Activated T-helper 2 cell treated with anti-CD3 and anti-CD28 coated beads, Interferon-gamma antibody, Interleukin-2, Interleukin-4, amounts not matched to agents 10 μg/mL and 5 μg/mL and 100 μg/mL, durations not matched to agents 14 hours and 24 hours and 36 hours (primary cell): ENCODE data around the gene S100A3. TPM values are rescaled to one million over a fixed set of nuclear protein-coding genes. Genes with fewer than 3 reads are reported as not detected.

Experiments used
- DNase-seq: peaks from one replicate; pipeline ENCODE4 v3.0.0; 2021; ENCODE audit warnings: low spot score
- H3K27ac Mint-ChIP-seq: one replicate; pipeline ENCODE4 v1.8.0; 2021; ENCODE audit warnings: mixed read lengths
- H3K27me3 Mint-ChIP-seq: one replicate; pipeline ENCODE4 v1.8.0; 2021; ENCODE audit warnings: low read depth, mixed read lengths
- H3K36me3 Mint-ChIP-seq: one replicate; pipeline ENCODE4 v1.8.0; 2021; ENCODE audit warnings: low read depth, mixed read lengths
- H3K4me1 Mint-ChIP-seq: one replicate; pipeline ENCODE4 v1.8.0; 2021; ENCODE audit warnings: low read depth, mixed read lengths
- H3K4me3 Mint-ChIP-seq: one replicate; pipeline ENCODE4 v1.8.0; 2021; ENCODE audit warnings: low read depth, mild to moderate bottlenecking, moderate library complexity, mixed read lengths
- H3K9me3 Mint-ChIP-seq: one replicate; pipeline ENCODE4 v1.8.0; 2021; ENCODE audit warnings: mixed read lengths
- intact Hi-C: fragments of 100-400 bp; cut with micrococcal nuclease; formaldehyde crosslinking; loops from one replicate; pipeline ENCODE4 v1.15.1; 2023
- total RNA-seq: library from RNA; stranded (reverse); gene quantifications from 2 replicates; pipeline ENCODE4 v1.2.3, GENCODE V29; 2022

The S100A3 gene
- total RNA-seq, 1 donor from 2014 or later, result not detected

DNA sequence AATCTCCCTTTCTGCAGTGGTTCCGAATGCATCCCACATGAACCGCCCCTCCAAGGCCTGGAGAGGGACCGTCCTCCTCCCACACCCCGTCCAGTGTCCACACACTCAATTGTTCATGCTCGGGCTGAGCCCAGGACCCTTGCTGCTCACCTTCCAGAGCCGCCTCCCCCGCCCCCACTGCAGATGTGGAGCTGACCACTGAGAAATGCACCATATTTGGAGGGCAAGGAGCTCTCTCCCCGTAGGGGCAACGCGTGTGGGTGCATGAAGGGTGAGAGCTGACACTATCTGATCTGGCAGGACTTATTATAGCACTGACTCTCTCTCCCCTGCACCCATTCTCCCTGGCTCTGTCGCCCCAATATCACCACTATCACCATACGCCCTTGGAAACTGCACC is 4.0 kb upstream of the S100A3 start:
- DNase-seq, result no peak
- H3K27me3 Mint-ChIP-seq, result peaks cover 1% of the 10 kb centered on the region
- H3K9me3 Mint-ChIP-seq, result no peaks in the 10 kb centered on the region
- H3K4me1 Mint-ChIP-seq, result peaks cover 16% of the 10 kb centered on the region
- H3K4me3 Mint-ChIP-seq, result no peak overlapping the region
- H3K27ac Mint-ChIP-seq, result no peak overlapping the region
- H3K36me3 Mint-ChIP-seq, result no peaks in the 10 kb centered on the region
- intact Hi-C loops, result no loop called here

DNA sequence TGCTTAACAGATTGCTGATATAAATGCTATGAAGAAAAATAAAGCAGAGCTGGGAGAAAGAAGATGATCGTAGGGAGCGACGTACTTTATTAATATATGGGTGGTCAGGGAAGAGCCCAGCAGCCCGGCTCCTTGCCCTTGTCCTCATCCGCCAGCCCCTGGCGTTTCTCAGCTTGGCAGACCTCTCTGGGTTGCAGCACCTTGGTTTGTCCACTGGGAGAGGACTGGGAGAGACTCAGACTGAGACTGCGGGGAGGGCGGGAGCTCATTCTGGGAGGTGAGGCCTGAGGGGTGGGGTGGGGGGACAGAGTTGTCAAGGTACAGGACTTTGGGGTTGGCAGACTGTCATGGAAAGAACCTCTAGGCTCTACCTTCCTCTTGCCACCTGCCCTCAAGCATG is 3.3 kb upstream of the S100A3 start:
- no peaks in the 10 kb centered on the region for H3K36me3 Mint-ChIP-seq
- no peak for DNase-seq
- intact Hi-C loops, result no loop called here
- peaks cover 19% of the 10 kb centered on the region for H3K4me1 Mint-ChIP-seq
- H3K27me3 Mint-ChIP-seq, result peaks cover 1% of the 10 kb centered on the region
- no peaks in the 10 kb centered on the region for H3K9me3 Mint-ChIP-seq
- no peak overlapping the region for H3K27ac Mint-ChIP-seq
- no peak overlapping the region for H3K4me3 Mint-ChIP-seq

DNA sequence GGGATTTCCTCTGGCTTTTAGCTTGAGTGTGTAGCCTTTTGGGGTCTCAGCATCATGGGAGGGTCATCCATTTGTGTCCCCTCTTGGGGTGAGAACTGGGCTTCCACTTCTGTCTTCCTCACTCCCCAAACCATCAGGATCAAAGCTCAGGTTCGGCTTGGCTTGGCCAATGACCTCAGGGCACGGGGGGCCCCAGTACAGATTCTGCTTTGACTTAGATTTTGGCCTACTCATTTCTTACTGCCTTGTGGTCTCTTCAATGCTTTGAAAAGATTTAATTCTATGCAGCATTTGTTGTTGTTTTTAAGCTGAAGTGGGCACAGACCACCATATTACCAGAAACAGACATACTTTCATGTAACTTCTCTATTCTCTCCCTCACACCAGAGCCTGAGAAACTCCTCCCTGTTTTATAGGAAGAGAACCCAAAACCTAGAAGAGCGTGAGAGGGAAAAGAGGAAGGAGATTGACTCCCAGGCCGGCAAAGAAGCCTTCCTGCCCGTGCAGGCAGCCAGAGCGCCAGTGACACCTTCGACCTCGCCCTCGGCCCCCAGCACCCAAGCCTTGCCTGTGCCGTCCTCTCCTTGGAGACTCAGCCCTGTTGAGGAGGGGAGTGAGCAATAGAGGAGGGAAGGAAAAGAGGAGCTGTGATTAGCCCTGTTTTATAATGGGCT is 1.9 kb upstream of the S100A3 start:
- intact Hi-C loops, result no loop called here
- Mint-ChIP-seq H3K9me3 (no peaks in the 10 kb centered on the region), H3K27ac (no peak overlapping the region), H3K27me3 (peaks cover 1% of the 10 kb centered on the region), H3K4me3 (no peak overlapping the region), H3K36me3 (no peaks in the 10 kb centered on the region), H3K4me1 (peaks cover 26% of the 10 kb centered on the region)
- no peak for DNase-seq

DNA sequence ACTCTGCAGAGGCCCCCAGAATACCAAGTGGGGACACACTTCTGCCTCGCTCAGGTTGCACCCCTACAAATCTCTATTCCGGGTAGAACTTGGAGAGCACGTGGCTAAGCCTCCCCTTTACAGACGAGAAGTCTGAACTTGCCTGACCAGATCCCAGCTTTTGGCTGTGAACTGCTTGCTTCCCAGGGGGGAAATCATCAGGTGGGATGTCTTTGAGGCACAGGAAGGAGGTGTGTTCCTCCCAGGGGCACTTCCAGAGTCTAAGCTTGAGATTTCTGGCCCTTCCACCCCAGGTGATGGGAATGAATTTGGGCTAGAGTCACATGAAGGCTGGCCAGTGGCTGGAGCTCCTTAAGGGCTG is 1.3 kb upstream of the S100A3 start:
- intact Hi-C loops, result no loop called here
- peaks cover 31% of the 10 kb centered on the region for H3K4me1 Mint-ChIP-seq
- no peak for DNase-seq

DNA sequence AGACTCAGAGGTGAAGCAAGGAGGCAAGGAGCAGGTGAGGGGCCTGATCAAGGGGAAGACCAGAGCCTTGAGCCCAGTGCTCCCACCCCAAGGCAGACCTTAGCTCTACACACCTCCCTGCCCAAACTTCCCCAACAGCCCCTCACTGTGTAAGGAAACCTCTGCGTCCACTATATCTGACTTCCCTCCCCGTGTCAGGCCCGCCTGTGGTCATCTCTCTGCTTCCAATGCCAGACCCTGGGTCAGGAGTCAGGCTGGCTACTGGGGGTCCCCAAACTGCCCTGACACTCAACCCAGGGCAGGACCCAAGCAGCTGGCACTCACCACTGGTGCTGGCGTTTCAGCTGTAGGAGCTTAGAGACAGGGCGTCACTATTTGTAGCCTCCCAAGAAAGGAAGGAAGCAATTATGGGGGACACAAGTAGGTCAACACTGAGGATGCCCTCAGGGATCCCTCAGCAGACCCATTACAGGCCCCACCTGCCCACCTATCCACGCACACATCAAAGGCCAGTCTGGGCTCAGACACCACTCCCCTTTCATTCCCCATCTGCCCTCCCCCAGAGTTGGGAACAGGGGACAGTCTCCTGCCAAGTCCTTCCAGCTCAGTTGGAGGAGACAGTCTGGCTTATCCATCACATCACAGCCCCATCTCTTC is 811 bp upstream of the S100A3 start:
- peaks cover 1% of the 10 kb centered on the region for H3K27me3 Mint-ChIP-seq
- intact Hi-C loops, result loop anchor here (5.0 to 10.0 kb wide), 2 partner anchors 122 to 415 kb away; partner anchors contain the start of genes CREB3L4, ILF2 and SLC39A1
- no peak overlapping the region for H3K4me3 Mint-ChIP-seq
- H3K27ac Mint-ChIP-seq, result no peak overlapping the region
- H3K9me3 Mint-ChIP-seq, result no peaks in the 10 kb centered on the region
- no peak for DNase-seq
- H3K36me3 Mint-ChIP-seq, result peaks cover 4% of the 10 kb centered on the region
- H3K4me1 Mint-ChIP-seq, result peaks cover 36% of the 10 kb centered on the region

More for the DNA sequence above, 1.3 kb upstream of the S100A3 start:
- no peaks in the 10 kb centered on the region for H3K36me3 Mint-ChIP-seq
- H3K4me3 Mint-ChIP-seq, result no peak overlapping the region
- H3K27me3 Mint-ChIP-seq, result peaks cover 1% of the 10 kb centered on the region
- H3K9me3 Mint-ChIP-seq, result no peaks in the 10 kb centered on the region
- H3K27ac Mint-ChIP-seq, result no peak overlapping the region

DNA sequence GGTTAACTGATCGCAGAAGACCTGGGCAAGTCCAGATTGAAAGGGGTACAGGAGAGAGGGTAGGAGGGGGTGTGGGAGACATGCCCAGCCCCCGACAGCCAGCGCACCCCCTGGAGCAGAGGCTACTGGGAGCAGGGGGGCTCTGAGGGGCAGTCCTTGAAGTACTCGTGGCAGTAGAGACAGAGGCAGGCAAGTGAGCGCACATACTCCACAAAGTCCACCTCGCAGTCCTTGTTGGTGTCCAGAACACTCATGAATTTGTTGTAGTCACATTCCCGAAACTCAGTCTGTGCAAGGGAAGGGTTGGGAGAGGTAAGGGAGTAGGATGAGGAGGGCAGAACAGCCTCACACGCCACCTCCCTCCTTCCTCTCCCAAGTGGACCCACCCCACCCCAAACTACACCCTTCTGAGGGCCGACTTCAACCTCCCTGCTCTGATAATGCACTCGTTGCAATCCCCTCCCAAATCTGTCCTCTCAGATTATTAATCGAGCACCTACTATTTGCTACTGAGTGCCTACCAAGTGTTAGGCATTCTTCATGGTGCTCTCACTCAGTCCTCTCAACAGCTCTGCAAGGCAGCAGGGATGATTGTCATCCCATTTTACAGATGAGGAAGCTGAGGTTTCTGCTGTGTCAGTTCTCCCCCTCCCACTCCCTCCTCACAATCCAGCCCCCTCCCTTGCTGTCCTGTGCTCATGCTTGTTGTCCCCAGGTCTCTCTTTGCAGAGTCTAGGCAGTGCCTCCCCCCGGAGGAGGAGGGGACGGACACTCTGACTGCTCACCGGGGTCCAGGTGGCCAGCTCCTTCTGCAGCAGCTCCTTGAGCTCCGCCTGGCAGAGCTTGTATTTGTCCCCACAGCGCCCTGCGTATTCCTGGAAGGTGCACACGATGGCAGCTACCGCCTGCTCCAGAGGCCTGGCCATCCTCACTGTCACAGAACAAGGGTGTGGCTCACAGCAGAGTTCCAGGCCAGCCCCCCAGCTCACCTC is 1.2 kb downstream of the S100A3 start:
- H3K27me3 Mint-ChIP-seq, result peaks cover 1% of the 10 kb centered on the region
- H3K4me3 Mint-ChIP-seq, result no peak overlapping the region
- intact Hi-C loops, result loop anchor here (5.0 to 10.0 kb wide), 2 partner anchors 124 to 417 kb away; partner anchors contain the start of genes CREB3L4, ILF2 and SLC39A1
- DNase-seq, result no peak
- no peak overlapping the region for H3K27ac Mint-ChIP-seq
- H3K4me1 Mint-ChIP-seq, result peaks cover 46% of the 10 kb centered on the region
- H3K36me3 Mint-ChIP-seq, result peaks cover 22% of the 10 kb centered on the region
- H3K9me3 Mint-ChIP-seq, result no peaks in the 10 kb centered on the region

DNA sequence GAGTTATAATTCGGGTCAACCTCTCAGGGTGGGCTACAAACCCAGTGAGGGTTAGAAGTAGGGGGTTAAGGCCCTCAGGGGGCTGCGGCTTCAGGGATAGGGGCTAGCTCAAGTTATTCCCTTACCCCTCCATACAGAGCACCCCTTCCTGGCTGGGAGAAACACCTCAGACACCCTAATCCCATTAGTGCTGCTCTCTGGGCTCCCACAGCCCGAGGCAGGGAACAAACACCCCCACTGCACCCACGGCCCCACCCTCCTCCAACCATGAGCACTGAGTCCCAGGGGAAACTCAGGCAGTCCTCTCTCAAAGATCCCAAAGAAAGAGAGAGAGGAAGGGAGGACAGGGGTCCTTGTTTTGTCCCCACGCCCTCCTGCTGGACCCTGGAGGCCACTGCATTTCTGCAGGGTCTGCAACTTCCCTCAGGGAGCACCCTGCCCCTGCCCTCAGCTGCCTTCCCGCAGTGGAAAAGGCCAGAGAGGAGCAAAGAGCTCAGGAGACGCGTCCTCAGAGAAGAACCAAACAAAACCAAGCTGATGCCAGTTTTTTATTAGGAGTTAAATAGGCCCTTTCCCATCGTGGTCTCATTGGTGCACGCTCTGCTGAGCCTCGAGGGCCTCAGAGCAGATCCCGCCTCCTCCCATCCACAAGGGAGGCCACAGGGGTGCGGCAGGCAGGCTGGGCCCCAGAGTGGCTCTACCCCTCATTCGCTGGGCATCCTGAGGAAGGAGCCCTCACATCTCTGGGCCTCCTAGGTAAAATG is 2.1 kb downstream of the S100A3 start:
- no peaks in the 10 kb centered on the region for H3K9me3 Mint-ChIP-seq
- intact Hi-C loops, result loop anchor here (5.0 to 10.0 kb wide), 2 partner anchors 125 to 418 kb away; partner anchors contain the start of genes CREB3L4, ILF2 and SLC39A1
- no peak for DNase-seq
- H3K4me1 Mint-ChIP-seq, result peaks cover 54% of the 10 kb centered on the region
- H3K27ac Mint-ChIP-seq, result peak overlapping the region; percentile 97
- H3K36me3 Mint-ChIP-seq, result peaks cover 24% of the 10 kb centered on the region
- no peak overlapping the region for H3K4me3 Mint-ChIP-seq
- peaks cover 1% of the 10 kb centered on the region for H3K27me3 Mint-ChIP-seq

DNA sequence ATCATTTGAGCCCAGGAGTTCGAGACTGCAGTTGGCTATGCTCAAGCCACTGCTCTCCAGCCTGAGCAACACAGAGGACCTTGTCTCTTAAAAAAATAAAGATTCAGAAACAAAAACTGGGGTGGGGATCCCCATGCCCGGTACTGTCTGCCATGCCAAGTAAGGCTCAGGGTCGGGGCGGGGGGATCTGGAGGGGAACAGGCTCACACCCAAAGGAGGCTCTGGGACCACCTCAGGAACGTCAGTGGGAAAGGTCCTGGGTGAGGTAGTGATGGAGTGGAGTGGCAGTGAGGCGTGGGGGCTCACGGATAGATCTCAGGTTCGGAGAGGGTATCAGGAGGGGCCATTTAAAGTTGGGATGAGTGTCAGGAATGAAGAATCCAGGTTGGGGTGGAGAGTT is 2.7 kb downstream of the S100A3 start:
- H3K4me3 Mint-ChIP-seq, result no peak overlapping the region
- H3K36me3 Mint-ChIP-seq, result peaks cover 29% of the 10 kb centered on the region
- no peaks in the 10 kb centered on the region for H3K9me3 Mint-ChIP-seq
- H3K27ac Mint-ChIP-seq, result peak overlapping the region; percentile 97
- peaks cover 60% of the 10 kb centered on the region for H3K4me1 Mint-ChIP-seq
- peaks cover 1% of the 10 kb centered on the region for H3K27me3 Mint-ChIP-seq
- DNase-seq, result no peak
- intact Hi-C loops, result loop anchor here (5.0 to 10.0 kb wide), 2 partner anchors 126 to 418 kb away; partner anchors contain the start of genes CREB3L4, ILF2 and SLC39A1

DNA sequence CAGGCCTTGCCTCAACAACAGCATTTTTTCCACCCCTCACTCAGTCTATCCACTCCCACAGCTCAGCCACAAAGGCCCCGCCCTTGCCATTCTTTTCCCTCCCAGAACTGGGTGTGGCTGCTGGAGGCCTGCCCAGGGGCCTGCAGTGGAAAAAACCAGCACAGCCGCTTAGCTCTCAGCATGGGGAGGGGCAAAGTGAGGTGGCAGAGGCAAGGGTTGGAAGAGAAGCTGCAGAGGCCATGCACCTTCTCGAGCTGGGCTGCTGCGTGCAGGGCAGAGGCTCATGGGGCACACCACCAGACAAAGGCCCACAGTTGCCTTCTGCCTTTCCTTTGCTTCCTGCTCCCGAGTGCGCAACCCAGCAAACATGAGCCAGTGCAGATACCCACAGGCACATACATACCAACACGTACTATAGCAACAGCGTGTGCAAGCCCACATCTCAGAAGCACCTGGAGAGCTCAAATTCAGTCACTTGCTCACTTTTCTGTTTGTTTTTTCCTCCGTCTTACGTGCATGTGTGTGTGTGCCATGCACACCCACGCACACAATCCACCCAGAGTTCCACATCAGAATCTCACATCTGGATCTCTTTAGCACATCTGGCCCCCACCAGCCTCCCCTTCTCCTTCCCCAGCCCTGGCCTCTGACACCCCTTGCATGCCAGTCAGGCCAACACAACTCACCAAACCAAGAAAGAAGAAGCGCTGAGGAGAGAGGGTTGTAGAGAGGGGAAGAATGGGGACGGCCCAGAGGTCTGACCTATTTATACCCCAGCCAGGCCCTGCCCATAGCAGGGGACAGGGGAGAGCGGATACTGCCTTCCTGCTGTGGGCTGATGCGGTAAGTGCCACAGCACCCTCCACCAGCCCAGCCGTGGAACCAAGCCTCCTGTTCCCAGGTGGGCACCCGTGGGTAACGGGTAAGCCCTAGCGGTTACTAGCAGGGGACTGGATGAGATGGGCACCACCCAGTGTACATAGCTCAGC is 3.7 kb downstream of the S100A3 start, which contains the start of gene S100A4:
S100A4 (minus strand) TSS at position 740 of the 989 bp plus-strand sequence. CDS start 1,012 bp downstream, outside the sequence.
- H3K9me3 Mint-ChIP-seq, result no peaks in the 10 kb centered on the region
- H3K4me3 Mint-ChIP-seq, result peak within 1 kb of the TSS; percentile 88
- H3K27me3 Mint-ChIP-seq, result no peaks in the 10 kb centered on the region
- peaks cover 70% of the 10 kb centered on the region for H3K4me1 Mint-ChIP-seq
- intact Hi-C loops, result loop anchor here (1.0 to 10.0 kb wide), 5 partner anchors 9 to 419 kb away; partner anchors contain the start of genes CREB3L4, ILF2 and SLC39A1
- peak within 1 kb of the TSS; percentile 97 for H3K27ac Mint-ChIP-seq
- H3K36me3 Mint-ChIP-seq, result peaks cover 29% of the 10 kb centered on the region
- peak; percentile 95 for DNase-seq

DNA sequence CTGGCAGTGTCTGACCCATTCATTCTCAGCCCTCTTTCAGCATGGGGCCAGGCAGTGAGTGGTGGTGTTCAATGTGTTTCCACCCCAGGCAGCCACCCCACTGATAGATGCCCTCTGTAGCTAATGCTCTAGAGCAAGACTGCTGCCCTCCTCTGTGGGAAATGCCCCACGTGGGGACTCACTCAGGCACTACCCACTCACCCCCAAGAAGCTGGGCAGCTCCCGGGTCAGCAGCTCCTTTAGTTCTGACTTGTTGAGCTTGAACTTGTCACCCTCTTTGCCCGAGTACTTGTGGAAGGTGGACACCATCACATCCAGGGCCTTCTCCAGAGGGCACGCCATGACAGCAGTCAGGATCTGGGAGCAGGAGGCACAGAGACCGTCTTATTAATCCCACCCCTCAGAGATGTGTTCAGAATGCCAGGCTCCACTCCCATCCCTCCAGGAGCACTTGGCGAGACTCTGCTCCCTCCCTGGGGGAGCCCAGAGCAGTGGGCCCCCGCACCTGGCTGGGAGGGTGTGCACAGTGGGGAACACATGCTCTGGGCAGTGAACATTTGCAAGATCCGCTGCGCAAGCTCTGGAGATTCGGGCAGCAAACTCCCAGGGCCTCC is 4.5 kb downstream of the S100A3 start:
- Mint-ChIP-seq H3K4me3 (peak overlapping the region; percentile 88), H3K36me3 (peaks cover 29% of the 10 kb centered on the region), H3K9me3 (no peaks in the 10 kb centered on the region), H3K4me1 (peaks cover 78% of the 10 kb centered on the region), H3K27me3 (no peaks in the 10 kb centered on the region), H3K27ac (peak overlapping the region; percentile 97)
- no peak for DNase-seq
- intact Hi-C loops, result loop anchor here (1.0 to 10.0 kb wide), 5 partner anchors 8 to 420 kb away; partner anchors contain the start of genes CREB3L4, ILF2 and SLC39A1
